Mesenchymal stem cell (in vitro differentiated cells and primary cell): ENCODE data around the gene BTBD10.
"Not testable (repeated sequence)": the region's sequence is repeated elsewhere in the genome, so short reads cannot be mapped to it uniquely, and the experiment has no call there.

Experiments used
- DNase-seq: peaks from one replicate; pipeline ENCODE4 v3.0.0-alpha.2; 2013
- H2AFZ ChIP-seq: one replicate; pipeline ENCODE4 v1.6.1; 2013; ENCODE audit warnings: low read depth, mild to moderate bottlenecking, control low read depth, inconsistent platforms, low read length, moderate library complexity
- H2AK5ac ChIP-seq: 2 replicates; pipeline ENCODE4 v1.6.1; 2013; ENCODE audit warnings: low read length, moderate library complexity, mild to moderate bottlenecking, inconsistent platforms; ENCODE audit not compliant: severe bottlenecking
- H2BK120ac ChIP-seq: one replicate; pipeline ENCODE4 v1.6.1; 2013; ENCODE audit warnings: low read depth, mild to moderate bottlenecking, inconsistent platforms, low read length, moderate library complexity
- H2BK12ac ChIP-seq, 2 experiments: one replicate each; pipeline ENCODE4 v1.6.1; 2013; ENCODE audit warnings: inconsistent platforms in 2 of 2, low read length in 2 of 2, mild to moderate bottlenecking in 2 of 2, moderate library complexity in 2 of 2, control low read depth in 1 of 2
- H2BK15ac ChIP-seq: one replicate; pipeline ENCODE4 v1.6.1; 2013; ENCODE audit warnings: mild to moderate bottlenecking, low read depth, inconsistent platforms; ENCODE audit not compliant: poor library complexity, severe bottlenecking
- H2BK5ac ChIP-seq: 2 replicates; pipeline ENCODE4 v1.6.1; 2013; ENCODE audit warnings: low read depth, mild to moderate bottlenecking, low read length, control low read depth, inconsistent platforms; ENCODE audit not compliant: poor library complexity, severe bottlenecking
- H3K14ac ChIP-seq, 2 experiments: one replicate each; pipeline ENCODE4 v1.6.1; 2013; ENCODE audit warnings: inconsistent platforms in 2 of 2, low read length in 2 of 2, control low read depth in 1 of 2, mild to moderate bottlenecking in 1 of 2, moderate library complexity in 1 of 2
- H3K18ac ChIP-seq, 2 experiments: one replicate each; pipeline ENCODE4 v1.6.1; 2013; ENCODE audit warnings: inconsistent platforms in 2 of 2, low read length in 2 of 2, control low read depth in 1 of 2, low read depth in 1 of 2, mild to moderate bottlenecking in 1 of 2
- H3K23ac ChIP-seq, 2 experiments: one replicate each; pipeline ENCODE4 v1.6.1; 2013; ENCODE audit warnings: inconsistent platforms in 2 of 2, low read length in 2 of 2, mild to moderate bottlenecking in 2 of 2, moderate library complexity in 2 of 2, control low read depth in 1 of 2
- H3K27ac ChIP-seq: 2 replicates; pipeline ENCODE4 v1.5.1; 2013; ENCODE audit warnings: mild to moderate bottlenecking, moderate library complexity, low read length, control low read depth, inconsistent platforms; ENCODE audit not compliant: poor library complexity, severe bottlenecking
- H3K27me3 ChIP-seq, 2 experiments: 2 replicates each; pipeline versions ENCODE4 v1.6.1 to v1.7.0; 2013; ENCODE audit warnings: low read length in 2 of 2, mild to moderate bottlenecking in 2 of 2, moderate library complexity in 2 of 2, control low read depth in 1 of 2, inconsistent platforms in 1 of 2; ENCODE audit not compliant: control insufficient read depth in 1 of 2, insufficient read depth in 1 of 2
- H3K36me3 ChIP-seq, 2 experiments: 2 replicates each; pipeline versions ENCODE4 v1.6.1 to v1.7.0; 2013; ENCODE audit warnings: low read length in 2 of 2, control low read depth in 1 of 2, inconsistent platforms in 1 of 2, low read depth in 1 of 2, mild to moderate bottlenecking in 1 of 2; ENCODE audit not compliant: insufficient read depth in 2 of 2, control insufficient read depth in 1 of 2
- H3K4ac ChIP-seq, 2 experiments: one replicate each; pipeline ENCODE4 v1.6.1; 2013; ENCODE audit warnings: inconsistent platforms in 2 of 2, low read length in 2 of 2, mild to moderate bottlenecking in 2 of 2, moderate library complexity in 2 of 2, control low read depth in 1 of 2, low read depth in 1 of 2
- H3K4me1 ChIP-seq: 2 replicates; pipeline ENCODE4 v1.6.1; 2013; ENCODE audit warnings: low read depth, low read length, control low read depth; ENCODE audit not compliant: control insufficient read depth, insufficient read depth
- H3K4me2 ChIP-seq: 2 replicates; pipeline ENCODE4 v1.6.1; 2013; ENCODE audit warnings: low read length, mild to moderate bottlenecking, inconsistent platforms; ENCODE audit not compliant: poor library complexity, severe bottlenecking
- H3K4me3 ChIP-seq, 2 experiments: 2 replicates each; pipeline versions ENCODE4 v1.5.1 to v1.7.0; 2013; ENCODE audit warnings: low read length in 2 of 2, mild to moderate bottlenecking in 2 of 2, control low read depth in 1 of 2, low read depth in 1 of 2; ENCODE audit not compliant: insufficient read depth in 1 of 2
- H3K79me1 ChIP-seq: replicated peaks from 2 replicates; pipeline ENCODE4 v1.6.1; 2013; ENCODE audit warnings: mild to moderate bottlenecking, control low read depth, low read length, inconsistent platforms; ENCODE audit not compliant: poor library complexity, severe bottlenecking
- H3K9ac ChIP-seq: 2 replicates; pipeline ENCODE4 v1.7.0; 2013; ENCODE audit warnings: mild to moderate bottlenecking, low read length, moderate library complexity
- H3K9me3 ChIP-seq: 2 replicates; pipeline ENCODE4 v1.7.0; 2013; ENCODE audit warnings: mild to moderate bottlenecking, low read length; ENCODE audit not compliant: control insufficient read depth
- H4K8ac ChIP-seq: one replicate; pipeline ENCODE4 v1.6.1; 2013; ENCODE audit warnings: inconsistent platforms, mild to moderate bottlenecking, low read length, moderate library complexity
- H4K91ac ChIP-seq: one replicate; pipeline ENCODE4 v1.6.1; 2013; ENCODE audit warnings: mild to moderate bottlenecking, low read length, inconsistent platforms
- WGBS: methylation state at CpG from one replicate; pipeline ENCODE4 v1.1.7; 2013; ENCODE audit warnings: mixed read lengths; 5-methylcytosine and 5-hydroxymethylcytosine counted together

The BTBD10 gene

DNA sequence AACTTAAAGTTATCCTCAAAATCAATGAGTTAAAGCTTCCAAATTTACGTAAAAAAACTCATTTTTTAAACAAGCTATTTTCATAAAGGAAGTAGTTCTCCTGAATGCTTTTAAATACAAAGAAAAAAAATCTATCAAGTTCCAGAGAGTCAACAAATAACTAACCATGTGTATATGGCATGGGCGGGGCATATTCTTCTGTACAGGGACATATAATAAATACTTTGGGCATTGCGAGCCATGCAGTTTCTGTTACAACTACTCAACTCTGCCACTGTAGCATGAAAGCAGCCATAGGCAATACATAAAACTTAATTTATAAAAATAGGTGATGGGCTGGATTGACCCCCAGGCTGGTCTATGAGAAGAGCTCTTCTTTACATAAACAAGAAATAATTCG, 57.8 kb downstream of the BTBD10 start:
- Histone ChIP-seq H4K8ac (no peak overlapping the region), H3K4me1 (peaks cover 1% of the 10 kb centered on the region), H3K23ac (no peak overlapping the region), H2BK15ac (no peak overlapping the region), H3K4me2 (no peak overlapping the region), H3K18ac (no peak overlapping the region), H3K27me3 (no peaks in the 10 kb centered on the region), H2BK5ac (no peak overlapping the region), H3K9ac (no peak overlapping the region), H2AK5ac (no peak overlapping the region), H3K14ac (no peak overlapping the region), H2BK12ac (no peak overlapping the region), H3K9me3 (peaks cover 8% of the 10 kb centered on the region), H3K36me3 (peaks cover 0 to 82% of the 10 kb centered on the region in 2 experiments), H3K4ac (no peak overlapping the region), H3K4me3 (no peak overlapping the region), H3K27ac (no peak overlapping the region), H2AFZ (no peak overlapping the region), H3K79me1 (peaks cover 8% of the 10 kb centered on the region), H4K91ac (no peak overlapping the region), H2BK120ac (no peak overlapping the region)
- no peak for DNase-seq
- WGBS, result 91% methylated on average over 1 of the region's 4 CpGs

GRCh38 chr11:13398335-13398734, 64.7 kb downstream of the BTBD10 start:
- not testable (repeated sequence) for H3K4me3 ChIP-seq, H2AK5ac ChIP-seq, H3K23ac ChIP-seq, H3K9ac ChIP-seq, H3K4me2 ChIP-seq, H3K4ac ChIP-seq, H2BK5ac ChIP-seq, H3K18ac ChIP-seq, DNase-seq, H3K9me3 ChIP-seq, H4K91ac ChIP-seq, H2AFZ ChIP-seq, H3K79me1 ChIP-seq, H3K27me3 ChIP-seq, H4K8ac ChIP-seq, H3K27ac ChIP-seq, H3K4me1 ChIP-seq, H2BK120ac ChIP-seq, H3K14ac ChIP-seq, H2BK15ac ChIP-seq, H2BK12ac ChIP-seq
- H3K36me3 ChIP-seq, result peaks cover 2 to 28% of the 10 kb centered on the region in 2 experiments

GRCh38 chr11:13391217-13391616, 71.8 kb downstream of the BTBD10 start:
- H3K23ac ChIP-seq, result no peak overlapping the region
- no peak overlapping the region for H2BK5ac ChIP-seq
- H3K79me1 ChIP-seq, result peaks cover 10% of the 10 kb centered on the region
- H3K36me3 ChIP-seq, result peaks cover 9 to 61% of the 10 kb centered on the region in 2 experiments
- 95% methylated on average over 1 of the region's 1 CpG for WGBS
- no peak overlapping the region for H2BK120ac ChIP-seq
- H3K4ac ChIP-seq, result no peak overlapping the region
- no peaks in the 10 kb centered on the region for H3K9me3 ChIP-seq
- no peak overlapping the region for H3K4me3 ChIP-seq
- H2BK15ac ChIP-seq, result no peak overlapping the region
- DNase-seq, result no peak
- no peak overlapping the region for H3K14ac ChIP-seq
- H3K27ac ChIP-seq, result no peak overlapping the region
- no peak overlapping the region for H3K18ac ChIP-seq
- H2AFZ ChIP-seq, result no peak overlapping the region
- no peak overlapping the region for H4K91ac ChIP-seq
- H3K9ac ChIP-seq, result no peak overlapping the region
- no peak overlapping the region for H4K8ac ChIP-seq
- no peak overlapping the region for H3K4me2 ChIP-seq
- H2BK12ac ChIP-seq, result no peak overlapping the region
- H2AK5ac ChIP-seq, result no peak overlapping the region
- H3K4me1 ChIP-seq, result no peaks in the 10 kb centered on the region
- no peaks in the 10 kb centered on the region for H3K27me3 ChIP-seq

- Histone ChIP-seq H3K27me3 (no peaks in the 10 kb centered on the region), H2BK120ac (no peak overlapping the region), H3K4me3 (no peak overlapping the region), H3K4me1 (no peaks in the 10 kb centered on the region), H3K14ac (no peak overlapping the region), H3K27ac (no peak overlapping the region), H2BK15ac (no peak overlapping the region), H2AFZ (no peak overlapping the region), H3K9me3 (no peaks in the 10 kb centered on the region), H3K18ac (no peak overlapping the region), H3K36me3 (peaks cover 9 to 80% of the 10 kb centered on the region in 2 experiments), H4K8ac (no peak overlapping the region), H3K9ac (no peak overlapping the region), H3K4ac (no peak overlapping the region), H3K23ac (no peak overlapping the region), H3K79me1 (peaks cover 9% of the 10 kb centered on the region), H2AK5ac (no peak overlapping the region), H3K4me2 (no peak overlapping the region), H2BK5ac (no peak overlapping the region), H2BK12ac (no peak overlapping the region), H4K91ac (no peak overlapping the region)
- no peak for DNase-seq
- WGBS, result 83% methylated on average over 2 of the region's 5 CpGs
Measured at GRCh38 chr11:13388741-13389140, 74.3 kb downstream of the BTBD10 start.
